ENCODE results near the gene TDP2.

DNA sequence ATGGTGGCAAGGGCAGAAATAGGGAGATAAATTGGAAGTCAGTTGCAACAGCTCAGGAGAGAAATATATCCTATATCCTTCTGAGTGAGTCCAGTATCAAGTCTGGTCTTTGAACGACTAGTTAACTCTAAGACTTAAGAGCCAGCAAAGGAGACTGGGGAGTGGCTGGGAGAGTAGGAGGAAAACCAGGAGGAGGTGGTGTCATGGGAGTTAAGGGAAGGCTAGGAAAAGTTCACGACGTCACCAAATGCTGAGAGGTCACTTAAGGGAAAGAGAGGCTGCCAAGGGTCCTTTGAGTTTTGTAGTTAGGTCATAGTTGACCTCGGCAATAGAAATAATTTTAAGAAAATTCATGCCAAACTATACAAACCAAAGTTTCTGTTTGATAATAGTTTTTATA, 25.3 kb upstream of the TDP2 start:
- TF ChIP-seq, protein P1, sequence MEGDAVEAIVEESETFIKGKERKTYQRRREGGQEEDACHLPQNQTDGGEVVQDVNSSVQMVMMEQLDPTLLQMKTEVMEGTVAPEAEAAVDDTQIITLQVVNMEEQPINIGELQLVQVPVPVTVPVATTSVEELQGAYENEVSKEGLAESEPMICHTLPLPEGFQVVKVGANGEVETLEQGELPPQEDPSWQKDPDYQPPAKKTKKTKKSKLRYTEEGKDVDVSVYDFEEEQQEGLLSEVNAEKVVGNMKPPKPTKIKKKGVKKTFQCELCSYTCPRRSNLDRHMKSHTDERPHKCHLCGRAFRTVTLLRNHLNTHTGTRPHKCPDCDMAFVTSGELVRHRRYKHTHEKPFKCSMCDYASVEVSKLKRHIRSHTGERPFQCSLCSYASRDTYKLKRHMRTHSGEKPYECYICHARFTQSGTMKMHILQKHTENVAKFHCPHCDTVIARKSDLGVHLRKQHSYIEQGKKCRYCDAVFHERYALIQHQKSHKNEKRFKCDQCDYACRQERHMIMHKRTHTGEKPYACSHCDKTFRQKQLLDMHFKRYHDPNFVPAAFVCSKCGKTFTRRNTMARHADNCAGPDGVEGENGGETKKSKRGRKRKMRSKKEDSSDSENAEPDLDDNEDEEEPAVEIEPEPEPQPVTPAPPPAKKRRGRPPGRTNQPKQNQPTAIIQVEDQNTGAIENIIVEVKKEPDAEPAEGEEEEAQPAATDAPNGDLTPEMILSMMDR (IDR thresholded peaks at IDR 0.05) = no peak
- TF ChIP-seq EZH2 (IDR thresholded peaks at IDR 0.05; ENCODE audit: borderline replicate concordance, insufficient read depth, low read depth, low read length, poor library complexity, severe bottlenecking) = no peak

Data from B cell (primary cell).